ENCODE measurements around the gene DCAF8. TPM values are rescaled to one million over a fixed set of nuclear protein-coding genes. Genes with fewer than 3 reads are reported as not detected.

Gene DCAF8
- total and polyA plus RNA-seq, 2 experiments from 2014 or later: 55.0 to 104 TPM

DNA sequence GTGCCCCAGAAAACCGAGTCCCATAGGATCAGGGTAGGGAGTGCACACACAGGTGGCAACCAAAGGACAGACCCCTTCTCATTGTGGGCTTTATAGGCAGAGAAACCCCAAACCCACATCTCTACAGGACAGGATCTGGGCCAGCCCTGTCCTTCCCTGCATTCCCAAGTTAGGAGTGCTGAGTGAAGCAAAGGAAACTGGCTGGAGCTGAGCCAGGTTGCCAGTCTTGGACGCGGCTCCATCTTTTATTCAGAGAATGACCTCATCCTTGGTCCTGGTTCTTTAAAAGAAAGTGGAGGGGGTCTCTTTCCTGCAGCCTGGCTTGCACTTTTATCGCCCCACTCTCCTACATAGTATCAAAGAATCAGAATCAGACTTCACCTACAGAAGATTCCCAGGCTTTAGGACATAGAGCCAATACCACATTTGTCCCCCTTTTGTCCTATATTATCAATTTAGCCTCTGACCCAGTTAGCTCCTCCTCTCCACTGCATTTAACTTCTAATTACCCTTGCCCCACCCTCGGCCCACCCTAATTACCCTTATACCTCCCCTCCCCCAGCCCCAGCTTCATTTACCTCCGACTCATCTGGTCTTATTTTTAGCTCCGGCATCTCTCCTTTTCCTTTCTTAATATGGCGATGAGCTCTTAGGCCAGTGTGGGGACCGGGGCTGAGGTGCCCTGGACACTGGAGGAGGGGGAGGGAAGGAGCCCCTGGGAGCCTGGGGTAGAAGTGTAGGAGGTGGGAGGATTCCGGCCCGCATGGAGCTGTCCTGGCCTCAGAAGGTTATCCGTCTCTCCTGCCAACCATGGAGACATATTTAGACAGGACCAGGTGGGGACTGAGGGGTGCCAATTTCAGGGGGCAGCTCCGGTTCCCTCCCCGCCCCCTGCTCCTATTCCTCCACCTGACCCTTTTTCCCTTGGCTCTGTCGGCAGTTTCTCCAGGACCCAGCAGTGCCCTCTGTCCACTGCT is 72.4 kb downstream of the DCAF8 start, which contains the start of gene CASQ1:
CASQ1 (plus strand) TSS at position 927 of the 977 bp plus-strand sequence. CDS start 177 bp downstream, outside the sequence.
- no peaks in the 10 kb centered on the region for H3K36me3 ChIP-seq (ENCODE audit: insufficient read depth)
- no peaks in the 10 kb centered on the region; the same call in 2 of the 3 replicates for H3K36me3 Mint-ChIP-seq (ENCODE audit: low read depth)
- DNase-seq (ENCODE audit: low spot score) (no peak), ATAC-seq (no peak)
- no peak within 1 kb of the TSS for H3K27ac ChIP-seq (ENCODE audit: low read depth)
- TF ChIP-seq, protein P1, sequence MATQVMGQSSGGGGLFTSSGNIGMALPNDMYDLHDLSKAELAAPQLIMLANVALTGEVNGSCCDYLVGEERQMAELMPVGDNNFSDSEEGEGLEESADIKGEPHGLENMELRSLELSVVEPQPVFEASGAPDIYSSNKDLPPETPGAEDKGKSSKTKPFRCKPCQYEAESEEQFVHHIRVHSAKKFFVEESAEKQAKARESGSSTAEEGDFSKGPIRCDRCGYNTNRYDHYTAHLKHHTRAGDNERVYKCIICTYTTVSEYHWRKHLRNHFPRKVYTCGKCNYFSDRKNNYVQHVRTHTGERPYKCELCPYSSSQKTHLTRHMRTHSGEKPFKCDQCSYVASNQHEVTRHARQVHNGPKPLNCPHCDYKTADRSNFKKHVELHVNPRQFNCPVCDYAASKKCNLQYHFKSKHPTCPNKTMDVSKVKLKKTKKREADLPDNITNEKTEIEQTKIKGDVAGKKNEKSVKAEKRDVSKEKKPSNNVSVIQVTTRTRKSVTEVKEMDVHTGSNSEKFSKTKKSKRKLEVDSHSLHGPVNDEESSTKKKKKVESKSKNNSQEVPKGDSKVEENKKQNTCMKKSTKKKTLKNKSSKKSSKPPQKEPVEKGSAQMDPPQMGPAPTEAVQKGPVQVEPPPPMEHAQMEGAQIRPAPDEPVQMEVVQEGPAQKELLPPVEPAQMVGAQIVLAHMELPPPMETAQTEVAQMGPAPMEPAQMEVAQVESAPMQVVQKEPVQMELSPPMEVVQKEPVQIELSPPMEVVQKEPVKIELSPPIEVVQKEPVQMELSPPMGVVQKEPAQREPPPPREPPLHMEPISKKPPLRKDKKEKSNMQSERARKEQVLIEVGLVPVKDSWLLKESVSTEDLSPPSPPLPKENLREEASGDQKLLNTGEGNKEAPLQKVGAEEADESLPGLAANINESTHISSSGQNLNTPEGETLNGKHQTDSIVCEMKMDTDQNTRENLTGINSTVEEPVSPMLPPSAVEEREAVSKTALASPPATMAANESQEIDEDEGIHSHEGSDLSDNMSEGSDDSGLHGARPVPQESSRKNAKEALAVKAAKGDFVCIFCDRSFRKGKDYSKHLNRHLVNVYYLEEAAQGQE (IDR thresholded peaks at IDR 0.05; ENCODE audit: unreplicated experiment): no peak
- no peak for TF ChIP-seq NANOG (IDR thresholded peaks at IDR 0.05; ENCODE audit: borderline replicate concordance)
- TF ChIP-seq, protein P2, sequence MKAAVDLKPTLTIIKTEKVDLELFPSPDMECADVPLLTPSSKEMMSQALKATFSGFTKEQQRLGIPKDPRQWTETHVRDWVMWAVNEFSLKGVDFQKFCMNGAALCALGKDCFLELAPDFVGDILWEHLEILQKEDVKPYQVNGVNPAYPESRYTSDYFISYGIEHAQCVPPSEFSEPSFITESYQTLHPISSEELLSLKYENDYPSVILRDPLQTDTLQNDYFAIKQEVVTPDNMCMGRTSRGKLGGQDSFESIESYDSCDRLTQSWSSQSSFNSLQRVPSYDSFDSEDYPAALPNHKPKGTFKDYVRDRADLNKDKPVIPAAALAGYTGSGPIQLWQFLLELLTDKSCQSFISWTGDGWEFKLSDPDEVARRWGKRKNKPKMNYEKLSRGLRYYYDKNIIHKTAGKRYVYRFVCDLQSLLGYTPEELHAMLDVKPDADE (IDR thresholded peaks at IDR 0.05): no peak
- no peak for TF ChIP-seq JUNB (IDR thresholded peaks at IDR 0.05; ENCODE audit: unreplicated experiment)
- TF ChIP-seq, protein P3, sequence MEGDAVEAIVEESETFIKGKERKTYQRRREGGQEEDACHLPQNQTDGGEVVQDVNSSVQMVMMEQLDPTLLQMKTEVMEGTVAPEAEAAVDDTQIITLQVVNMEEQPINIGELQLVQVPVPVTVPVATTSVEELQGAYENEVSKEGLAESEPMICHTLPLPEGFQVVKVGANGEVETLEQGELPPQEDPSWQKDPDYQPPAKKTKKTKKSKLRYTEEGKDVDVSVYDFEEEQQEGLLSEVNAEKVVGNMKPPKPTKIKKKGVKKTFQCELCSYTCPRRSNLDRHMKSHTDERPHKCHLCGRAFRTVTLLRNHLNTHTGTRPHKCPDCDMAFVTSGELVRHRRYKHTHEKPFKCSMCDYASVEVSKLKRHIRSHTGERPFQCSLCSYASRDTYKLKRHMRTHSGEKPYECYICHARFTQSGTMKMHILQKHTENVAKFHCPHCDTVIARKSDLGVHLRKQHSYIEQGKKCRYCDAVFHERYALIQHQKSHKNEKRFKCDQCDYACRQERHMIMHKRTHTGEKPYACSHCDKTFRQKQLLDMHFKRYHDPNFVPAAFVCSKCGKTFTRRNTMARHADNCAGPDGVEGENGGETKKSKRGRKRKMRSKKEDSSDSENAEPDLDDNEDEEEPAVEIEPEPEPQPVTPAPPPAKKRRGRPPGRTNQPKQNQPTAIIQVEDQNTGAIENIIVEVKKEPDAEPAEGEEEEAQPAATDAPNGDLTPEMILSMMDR (conservative IDR thresholded peaks at IDR 0.05; ENCODE audit: low read depth in 2 of 2): no peak
- no peak for TF ChIP-seq STAT1 (IDR thresholded peaks at IDR 0.05; ENCODE audit: unreplicated experiment)
- no peak for TF ChIP-seq ZNF331 (CRISPR knock-in tag; IDR thresholded peaks at IDR 0.05; ENCODE audit: low read depth)
- TF ChIP-seq CREB1 (CRISPR knock-in tag; IDR thresholded peaks at IDR 0.05; ENCODE audit: low read depth): no peak
- TF ChIP-seq EZH2phosphoT487 (IDR thresholded peaks at IDR 0.05; ENCODE audit: unreplicated experiment): no peak
- no peak for TF ChIP-seq ZNF114 (CRISPR knock-in tag; IDR thresholded peaks at IDR 0.05)
- TF ChIP-seq, protein P4, sequence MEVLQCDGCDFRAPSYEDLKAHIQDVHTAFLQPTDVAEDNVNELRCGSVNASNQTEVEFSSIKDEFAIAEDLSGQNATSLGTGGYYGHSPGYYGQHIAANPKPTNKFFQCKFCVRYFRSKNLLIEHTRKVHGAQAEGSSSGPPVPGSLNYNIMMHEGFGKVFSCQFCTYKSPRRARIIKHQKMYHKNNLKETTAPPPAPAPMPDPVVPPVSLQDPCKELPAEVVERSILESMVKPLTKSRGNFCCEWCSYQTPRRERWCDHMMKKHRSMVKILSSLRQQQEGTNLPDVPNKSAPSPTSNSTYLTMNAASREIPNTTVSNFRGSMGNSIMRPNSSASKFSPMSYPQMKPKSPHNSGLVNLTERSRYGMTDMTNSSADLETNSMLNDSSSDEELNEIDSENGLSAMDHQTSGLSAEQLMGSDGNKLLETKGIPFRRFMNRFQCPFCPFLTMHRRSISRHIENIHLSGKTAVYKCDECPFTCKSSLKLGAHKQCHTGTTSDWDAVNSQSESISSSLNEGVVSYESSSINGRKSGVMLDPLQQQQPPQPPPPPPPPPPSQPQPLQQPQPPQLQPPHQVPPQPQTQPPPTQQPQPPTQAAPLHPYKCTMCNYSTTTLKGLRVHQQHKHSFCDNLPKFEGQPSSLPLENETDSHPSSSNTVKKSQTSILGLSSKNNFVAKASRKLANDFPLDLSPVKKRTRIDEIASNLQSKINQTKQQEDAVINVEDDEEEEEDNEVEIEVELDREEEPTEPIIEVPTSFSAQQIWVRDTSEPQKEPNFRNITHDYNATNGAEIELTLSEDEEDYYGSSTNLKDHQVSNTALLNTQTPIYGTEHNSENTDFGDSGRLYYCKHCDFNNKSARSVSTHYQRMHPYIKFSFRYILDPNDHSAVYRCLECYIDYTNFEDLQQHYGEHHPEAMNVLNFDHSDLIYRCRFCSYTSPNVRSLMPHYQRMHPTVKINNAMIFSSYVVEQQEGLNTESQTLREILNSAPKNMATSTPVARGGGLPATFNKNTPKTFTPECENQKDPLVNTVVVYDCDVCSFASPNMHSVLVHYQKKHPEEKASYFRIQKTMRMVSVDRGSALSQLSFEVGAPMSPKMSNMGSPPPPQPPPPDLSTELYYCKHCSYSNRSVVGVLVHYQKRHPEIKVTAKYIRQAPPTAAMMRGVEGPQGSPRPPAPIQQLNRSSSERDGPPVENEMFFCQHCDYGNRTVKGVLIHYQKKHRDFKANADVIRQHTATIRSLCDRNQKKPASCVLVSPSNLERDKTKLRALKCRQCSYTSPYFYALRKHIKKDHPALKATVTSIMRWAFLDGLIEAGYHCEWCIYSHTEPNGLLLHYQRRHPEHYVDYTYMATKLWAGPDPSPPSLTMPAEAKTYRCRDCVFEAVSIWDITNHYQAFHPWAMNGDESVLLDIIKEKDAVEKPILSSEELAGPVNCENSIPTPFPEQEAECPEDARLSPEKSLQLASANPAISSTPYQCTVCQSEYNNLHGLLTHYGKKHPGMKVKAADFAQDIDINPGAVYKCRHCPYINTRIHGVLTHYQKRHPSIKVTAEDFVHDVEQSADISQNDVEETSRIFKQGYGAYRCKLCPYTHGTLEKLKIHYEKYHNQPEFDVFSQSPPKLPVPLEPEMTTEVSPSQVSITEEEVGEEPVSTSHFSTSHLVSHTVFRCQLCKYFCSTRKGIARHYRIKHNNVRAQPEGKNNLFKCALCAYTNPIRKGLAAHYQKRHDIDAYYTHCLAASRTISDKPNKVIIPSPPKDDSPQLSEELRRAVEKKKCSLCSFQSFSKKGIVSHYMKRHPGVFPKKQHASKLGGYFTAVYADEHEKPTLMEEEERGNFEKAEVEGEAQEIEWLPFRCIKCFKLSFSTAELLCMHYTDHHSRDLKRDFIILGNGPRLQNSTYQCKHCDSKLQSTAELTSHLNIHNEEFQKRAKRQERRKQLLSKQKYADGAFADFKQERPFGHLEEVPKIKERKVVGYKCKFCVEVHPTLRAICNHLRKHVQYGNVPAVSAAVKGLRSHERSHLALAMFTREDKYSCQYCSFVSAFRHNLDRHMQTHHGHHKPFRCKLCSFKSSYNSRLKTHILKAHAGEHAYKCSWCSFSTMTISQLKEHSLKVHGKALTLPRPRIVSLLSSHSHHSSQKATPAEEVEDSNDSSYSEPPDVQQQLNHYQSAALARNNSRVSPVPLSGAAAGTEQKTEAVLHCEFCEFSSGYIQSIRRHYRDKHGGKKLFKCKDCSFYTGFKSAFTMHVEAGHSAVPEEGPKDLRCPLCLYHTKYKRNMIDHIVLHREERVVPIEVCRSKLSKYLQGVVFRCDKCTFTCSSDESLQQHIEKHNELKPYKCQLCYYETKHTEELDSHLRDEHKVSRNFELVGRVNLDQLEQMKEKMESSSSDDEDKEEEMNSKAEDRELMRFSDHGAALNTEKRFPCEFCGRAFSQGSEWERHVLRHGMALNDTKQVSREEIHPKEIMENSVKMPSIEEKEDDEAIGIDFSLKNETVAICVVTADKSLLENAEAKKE (CRISPR knock-in tag; IDR thresholded peaks at IDR 0.05): no peak
- no peak for TF ChIP-seq EZH2 (IDR thresholded peaks at IDR 0.05; ENCODE audit: low read depth, unreplicated experiment)
- TF ChIP-seq POLR2AphosphoS5 (IDR thresholded peaks at IDR 0.05; ENCODE audit: low read depth): no peak
- H3K9me3 Mint-ChIP-seq: no peaks in the 10 kb centered on the region
- H3K4me3 Mint-ChIP-seq: no peak within 1 kb of the TSS
- no peak within 1 kb of the TSS; the same call in 1 of the 2 replicates for H3K27ac Mint-ChIP-seq
- no peaks in the 10 kb centered on the region for H3K79me2 ChIP-seq (replicated peaks; ENCODE audit: insufficient read depth)
- H3K9me2 ChIP-seq (ENCODE audit: insufficient read depth): peaks cover 9% of the 10 kb centered on the region
- H3K27me3 Mint-ChIP-seq (ENCODE audit: insufficient read depth, low read depth, poor library complexity): no peaks in the 10 kb centered on the region
- no peak within 1 kb of the TSS for H3K4me2 ChIP-seq
- H3K4me1 ChIP-seq (ENCODE audit: insufficient read depth): peaks cover 34% of the 10 kb centered on the region
- peak within 1 kb of the TSS; percentile 86 for H2AFZ ChIP-seq
- no peaks in the 10 kb centered on the region for H3K27me3 ChIP-seq (ENCODE audit: insufficient read depth)
- peaks cover 13% of the 10 kb centered on the region for H3K4me1 Mint-ChIP-seq
- no peak within 1 kb of the TSS for H3K4me3 ChIP-seq
- H3F3A ChIP-seq (replicated peaks; ENCODE audit: low read depth): 0 out of 2 replicates have a peak, but pooled peaks cover 9% of the 10 kb centered on the region
- H4K20me1 ChIP-seq (replicated peaks; ENCODE audit: insufficient read depth): no peaks in the 10 kb centered on the region

Data from GM23338 (cell line).